ENCODE results near the gene AHSG.
"Not testable (repeated sequence)": the region's sequence is repeated elsewhere in the genome, so short reads cannot be mapped to it uniquely, and the experiment has no call there.

Gene AHSG

GRCh38 chr3:186614597-186615483, 2.0 kb downstream of the AHSG start:
- no peak for DNase-seq (ENCODE audit: low read depth, low spot score)
- H3K27ac ChIP-seq = no peak overlapping the region

- no peak for DNase-seq (ENCODE audit: low read depth, low spot score)
- no peak overlapping the region for H3K27ac ChIP-seq
Observed at GRCh38 chr3:186616299-186616617, 3.4 kb downstream of the AHSG start.

- peak; percentile 98 for DNase-seq (ENCODE audit: low read depth, low spot score)
- H3K27ac ChIP-seq = peak overlapping the region; percentile 58
Observed at GRCh38 chr3:186617036-186617946, 4.4 kb downstream of the AHSG start.

GRCh38 chr3:186618318-186618938, 5.6 kb downstream of the AHSG start:
- no peak for DNase-seq (ENCODE audit: low read depth, low spot score)
- H3K27ac ChIP-seq = no peak overlapping the region

DNA sequence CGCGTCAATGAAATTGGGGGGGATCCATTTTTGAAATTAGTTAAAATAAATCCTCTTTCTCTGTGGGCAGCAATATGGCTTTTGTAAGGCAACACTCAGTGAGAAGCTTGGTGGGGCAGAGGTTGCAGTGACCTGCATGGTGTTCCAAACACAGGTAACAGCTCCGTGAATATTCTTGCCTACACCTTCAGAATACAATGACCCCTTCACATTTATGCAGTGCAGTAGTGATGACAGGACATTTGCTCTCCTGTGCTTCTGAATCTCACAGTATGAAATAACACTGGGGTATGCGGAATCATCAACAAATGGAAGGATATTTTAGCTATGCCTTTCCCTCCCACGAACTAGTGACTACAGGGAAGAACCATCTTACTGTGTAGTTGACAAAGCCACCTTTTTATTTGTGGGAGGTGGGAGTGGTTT, 6.9 kb downstream of the AHSG start:
- DNase-seq (ENCODE audit: low read depth, low spot score) = no peak
- H3K27ac ChIP-seq = no peak overlapping the region

DNA sequence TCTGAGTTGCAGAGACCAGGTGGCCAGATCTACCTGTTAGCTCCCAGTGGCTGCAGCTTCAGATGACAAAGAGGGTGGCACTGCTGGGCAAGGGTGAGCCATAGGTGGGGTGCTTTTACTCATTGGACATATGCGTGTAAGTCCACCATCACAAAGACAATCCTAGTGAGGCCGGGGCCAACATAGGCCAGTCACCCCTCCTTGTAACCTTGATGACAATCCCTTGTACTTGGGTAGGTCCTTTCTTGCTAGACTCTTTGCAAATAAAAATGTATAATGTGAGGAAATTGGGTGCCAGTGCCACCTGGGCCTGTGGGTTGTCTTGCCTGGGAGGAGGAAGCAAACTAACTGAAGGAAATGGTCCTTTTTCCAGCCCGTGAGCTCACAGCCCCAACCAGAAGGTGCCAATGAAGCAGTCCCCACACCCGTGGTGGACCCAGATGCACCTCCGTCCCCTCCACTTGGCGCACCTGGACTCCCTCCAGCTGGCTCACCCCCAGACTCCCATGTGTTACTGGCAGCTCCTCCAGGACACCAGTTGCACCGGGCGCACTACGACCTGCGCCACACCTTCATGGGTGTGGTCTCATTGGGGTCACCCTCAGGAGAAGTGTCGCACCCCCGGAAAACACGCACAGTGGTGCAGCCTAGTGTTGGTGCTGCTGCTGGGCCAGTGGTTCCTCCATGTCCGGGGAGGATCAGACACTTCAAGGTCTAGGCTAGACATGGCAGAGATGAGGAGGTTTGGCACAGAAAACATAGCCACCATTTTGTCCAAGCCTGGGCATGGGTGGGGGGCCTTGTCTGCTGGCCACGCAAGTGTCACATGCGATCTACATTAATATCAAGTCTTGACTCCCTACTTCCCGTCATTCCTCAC, 7.6 kb downstream of the AHSG start:
- no peak for DNase-seq (ENCODE audit: low read depth, low spot score)
- H3K27ac ChIP-seq = no peak overlapping the region

DNA sequence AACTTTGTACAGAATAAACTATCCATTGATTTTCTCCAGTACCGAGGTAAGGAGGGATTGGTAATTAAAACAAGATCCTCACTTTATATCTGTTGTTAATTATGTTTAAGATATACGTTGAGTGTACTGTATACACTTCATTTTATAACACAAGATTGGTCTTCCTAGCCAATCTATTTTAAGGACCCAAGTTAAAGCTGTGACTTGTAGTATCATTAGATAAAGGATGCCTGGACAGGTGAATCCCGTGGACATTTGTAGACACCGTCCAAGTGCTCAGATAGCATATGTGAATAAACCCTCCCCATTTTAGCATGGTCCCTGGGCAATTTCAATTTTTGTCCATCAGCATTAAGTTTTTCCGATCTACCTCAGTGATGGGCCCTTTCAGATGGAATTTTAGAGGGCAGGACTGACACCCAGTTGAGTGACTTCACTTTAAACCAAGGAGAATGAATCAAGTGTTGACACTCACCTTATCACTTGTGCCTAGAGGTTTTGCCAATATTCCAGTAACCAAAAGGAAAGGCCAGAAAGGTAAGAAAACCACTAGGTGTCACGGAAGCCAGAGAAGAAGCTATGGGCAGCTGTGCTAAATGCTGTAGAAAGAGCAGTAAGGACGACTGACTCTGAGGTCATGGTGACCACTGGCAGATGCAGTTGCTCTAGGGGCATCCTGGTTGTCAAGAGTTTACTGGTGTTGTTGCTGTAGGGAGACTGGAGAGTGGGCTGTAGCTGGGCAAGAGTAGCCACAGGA, 9.2 kb downstream of the AHSG start:
- no peak for DNase-seq (ENCODE audit: low read depth, low spot score)
- H3K27ac ChIP-seq = no peak overlapping the region

DNA sequence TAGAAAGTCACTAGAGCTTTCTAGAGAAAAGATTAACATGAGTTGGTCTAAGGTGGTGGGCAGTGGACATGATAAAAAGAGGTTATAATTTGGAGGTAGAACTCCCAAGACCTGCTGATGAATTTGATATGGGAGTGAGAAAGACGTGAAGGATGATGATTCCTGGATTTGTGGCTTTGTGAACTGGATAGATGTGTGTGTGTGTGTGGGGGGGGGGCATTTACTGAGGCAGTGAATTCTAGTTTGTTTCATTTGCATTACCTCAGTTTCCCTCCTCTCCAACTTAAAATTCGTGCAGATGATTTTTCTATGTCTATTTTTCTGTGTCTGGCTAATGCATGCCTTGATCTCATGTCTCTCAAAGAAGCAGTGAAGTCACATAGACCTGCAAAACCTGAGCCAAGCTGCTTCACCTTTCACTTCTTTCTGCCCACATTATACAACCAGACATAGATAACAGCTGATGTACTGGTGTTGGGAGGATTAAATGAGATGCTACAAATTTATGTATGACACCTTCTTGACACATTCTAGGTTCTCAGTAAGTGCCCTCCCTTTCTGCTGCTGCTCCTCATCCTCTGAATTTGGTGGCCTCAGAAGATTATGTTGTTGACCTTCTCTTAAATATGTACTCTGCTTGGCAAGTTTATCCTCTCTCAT, 9.9 kb downstream of the AHSG start:
- DNase-seq (ENCODE audit: low read depth, low spot score) = no peak
- no peak overlapping the region for H3K27ac ChIP-seq

- no peak for DNase-seq (ENCODE audit: low read depth, low spot score)
- H3K27ac ChIP-seq = no peak overlapping the region
Observed at GRCh38 chr3:186624598-186624997, 11.7 kb downstream of the AHSG start.

- DNase-seq (ENCODE audit: low read depth, low spot score) = no peak
- H3K27ac ChIP-seq = no peak overlapping the region
Observed at GRCh38 chr3:186625600-186626042, 12.8 kb downstream of the AHSG start.

DNA sequence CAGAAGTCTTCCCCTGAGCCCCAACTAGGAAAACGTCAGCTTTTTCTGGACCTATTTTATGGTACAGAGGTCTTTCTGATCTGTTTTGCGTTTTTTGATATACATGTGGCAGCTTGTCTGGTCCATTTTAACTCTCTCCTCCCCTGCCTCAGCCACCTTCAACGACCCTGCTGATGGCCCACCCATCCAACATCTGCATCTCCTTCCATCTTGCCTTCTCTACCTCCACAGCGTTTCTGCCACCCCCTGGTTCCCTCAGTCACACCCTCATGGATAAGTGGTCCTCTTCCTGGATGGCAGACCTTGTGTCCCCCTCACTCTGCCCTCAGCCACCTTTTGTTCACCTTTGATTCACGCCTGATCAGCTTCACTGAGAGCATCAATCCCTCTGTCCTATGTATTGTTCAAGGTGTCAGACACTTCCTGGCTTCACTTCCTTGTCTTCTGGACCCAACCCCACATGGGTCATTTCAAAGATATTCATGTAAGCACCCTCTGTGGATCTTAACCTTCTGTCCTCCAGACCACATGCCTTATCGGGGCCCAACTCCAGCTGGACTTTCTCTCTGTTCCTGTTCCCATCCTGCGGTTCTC, 13.5 kb downstream of the AHSG start:
- DNase-seq (ENCODE audit: low read depth, low spot score) = no peak
- no peak overlapping the region for H3K27ac ChIP-seq

- H3K27ac ChIP-seq = no peak overlapping the region
- no peak for DNase-seq (ENCODE audit: low read depth, low spot score)
Observed at GRCh38 chr3:186627852-186628414, 15.1 kb downstream of the AHSG start.

DNA sequence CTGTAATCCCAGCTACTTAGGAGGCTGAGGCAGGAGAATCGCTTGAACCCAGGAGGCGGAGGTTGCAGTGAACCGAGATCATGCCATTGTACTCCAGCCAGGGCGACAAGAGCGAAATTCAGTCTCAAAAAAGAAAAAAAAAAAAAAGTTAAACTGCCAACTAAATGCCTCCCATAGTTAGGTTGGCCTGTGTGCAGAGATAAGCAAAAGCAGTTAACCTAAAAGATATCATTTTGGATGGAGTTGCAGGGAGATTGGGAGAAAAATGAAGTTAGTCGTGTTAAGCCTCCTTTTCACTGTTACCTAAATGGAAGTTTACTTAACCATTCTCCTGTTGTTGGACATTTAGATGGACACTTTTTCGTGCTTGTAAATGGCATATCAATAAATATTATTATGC, 15.9 kb downstream of the AHSG start:
- DNase-seq (ENCODE audit: low read depth, low spot score) = no peak
- H3K27ac ChIP-seq = no peak overlapping the region

DNA sequence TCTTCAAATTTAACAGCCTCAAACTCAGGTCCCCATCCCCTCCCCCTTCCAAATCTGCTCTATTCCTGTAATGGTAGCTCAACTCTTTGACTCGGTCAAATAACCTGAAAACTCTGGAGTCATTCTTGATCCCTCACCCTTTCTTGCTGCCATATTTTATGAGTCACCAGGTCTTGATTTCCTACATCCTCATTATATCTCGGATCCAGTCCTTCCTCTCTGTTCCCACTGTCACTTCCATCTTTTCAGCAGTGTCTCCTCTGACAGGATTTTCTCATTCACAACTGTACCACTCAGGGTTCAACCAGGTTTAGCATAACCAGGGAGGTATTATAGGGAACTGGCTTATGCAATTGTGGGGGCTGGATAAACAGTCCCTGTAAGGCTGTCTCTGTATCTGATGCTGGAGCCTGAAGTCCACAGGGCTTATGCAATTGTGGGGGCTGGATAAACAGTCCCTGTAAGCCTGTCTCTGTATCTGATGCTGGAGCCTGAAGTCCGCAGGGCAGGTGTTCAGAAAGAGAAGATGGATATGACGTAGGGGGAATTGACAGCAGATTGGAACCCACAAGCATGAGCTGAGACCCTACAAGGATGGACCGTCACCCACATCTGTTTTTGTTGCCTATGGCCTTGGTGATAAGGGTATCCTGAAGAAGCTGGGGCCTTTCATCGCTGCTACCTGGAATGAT, 18.2 kb downstream of the AHSG start:
- DNase-seq (ENCODE audit: low read depth, low spot score) = no peak
- no peak overlapping the region for H3K27ac ChIP-seq

DNA sequence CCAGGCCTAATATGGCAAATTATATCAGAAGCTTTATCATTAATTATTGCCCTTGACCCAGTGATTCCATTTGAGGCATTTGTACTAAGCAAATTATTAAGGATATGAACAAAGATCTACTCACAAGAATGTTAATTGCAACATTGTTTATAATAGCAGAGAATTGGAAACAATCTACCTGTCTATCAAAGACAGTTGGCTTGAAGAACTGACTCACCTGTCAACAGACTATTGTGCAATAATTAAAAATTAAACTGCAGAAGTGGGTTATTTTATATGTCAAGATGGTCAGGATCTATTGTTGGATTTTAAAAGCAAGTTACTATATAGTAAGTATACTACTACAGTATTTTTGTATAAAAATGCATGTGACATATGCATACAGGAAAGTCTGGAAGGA, 20.6 kb downstream of the AHSG start:
- DNase-seq (ENCODE audit: low read depth, low spot score) = no peak
- no peak overlapping the region for H3K27ac ChIP-seq

GRCh38 chr3:186634207-186634606, 21.3 kb downstream of the AHSG start:
- H3K27ac ChIP-seq; DNase-seq (ENCODE audit: low read depth, low spot score): not testable (repeated sequence)

- DNase-seq (ENCODE audit: low read depth, low spot score) = no peak
- no peak overlapping the region for H3K27ac ChIP-seq
Observed at GRCh38 chr3:186635532-186635931, 22.7 kb downstream of the AHSG start.
